HepG2 (cell line): ENCODE results near the gene TOX2. TPM values are rescaled to one million over a fixed set of nuclear protein-coding genes. Genes with fewer than 3 reads are reported as not detected.

Source experiments
- ATAC-seq: fragments of 200-7000 bp; cut with Tn5 transposase; 3 replicates; pipeline ENCODE4 v1.9.1; 2020; ENCODE audit warnings: mild to moderate bottlenecking, moderate library complexity
- BruUV-seq: library from RNA; stranded (reverse); fragments of 400-500 nt; replicated peaks from 2 replicates; lab custom pipeline; 2021; lab: Mats Ljungman, UMichigan
- CTCF ChIA-PET: fragments of 300-600 bp; formaldehyde crosslinking; extraction: SDS; loops from one replicate; lab custom pipeline; 2021; ENCODE audit warnings: low total read pairs, inconsistent platforms, low intra/inter-chr PET ratio; lab: Yijun Ruan, JAX
- POLR2A ChIA-PET: fragments of 350-600 bp; sonication (Branson Sonifier 250); formaldehyde crosslinking; loops from one replicate; lab custom pipeline; 2020; ENCODE audit warnings: antibody characterized with exemption, inconsistent platforms; lab: Yijun Ruan, JAX
- DNase-seq: peaks from one replicate; pipeline ENCODE4 v3.0.0-alpha.2; 2015; ENCODE audit warnings: low spot score
- FAIRE-seq: peaks from 3 replicates; lab custom pipeline; 2011; peaks lifted over from hg19 to GRCh38; lab: Jason Lieb, UNC
- H2AFZ ChIP-seq: one replicate; pipeline ENCODE4 v1.6.1; 2011; ENCODE audit warnings: low read length, inconsistent platforms
- H3K27ac ChIP-seq: fragments of 300-600 bp; 3 replicates; pipeline ENCODE4 v1.8.0; 2011; ENCODE audit warnings: mixed run types, mild to moderate bottlenecking, mixed read lengths, low read length, inconsistent platforms; ENCODE audit not compliant: insufficient read depth; ENCODE audit errors: extremely low read length
- H3K27me3 ChIP-seq, 2 experiments: fragments of 200-600 bp in 1 of 2; 2 replicates in 1 of 2; 3 replicates in 1 of 2; pipeline versions ENCODE4 v1.6.0 to v1.8.0; 2011; ENCODE audit warnings: low read length in 2 of 2, mild to moderate bottlenecking in 2 of 2, moderate library complexity in 2 of 2, inconsistent platforms in 1 of 2; ENCODE audit not compliant: insufficient read depth in 2 of 2, control insufficient read depth in 1 of 2
- H3K36me3 ChIP-seq, 2 experiments: fragments of 200-600 bp in 1 of 2; replicated peaks in 1 of 2; 2 replicates in 1 of 2; 3 replicates in 1 of 2; pipeline versions ENCODE4 v1.5.1 to v1.8.0; 2011; ENCODE audit warnings: low read length in 2 of 2, inconsistent platforms in 1 of 2; ENCODE audit not compliant: insufficient read depth in 2 of 2, control insufficient read depth in 1 of 2
- H3K4me1 ChIP-seq: 2 replicates; pipeline ENCODE4 v1.5.1; 2012; ENCODE audit warnings: low read length, inconsistent platforms; ENCODE audit not compliant: insufficient read depth
- H3K4me2 ChIP-seq: 2 replicates; pipeline ENCODE4 v1.6.0; 2011; ENCODE audit warnings: low read depth, low read length, inconsistent platforms
- H3K4me3 ChIP-seq, 3 experiments: fragments of 200-600 bp in 1 of 3; sonication (generic), shearing (Covaris generic) in 1 of 3; replicated peaks in 1 of 3; 2 replicates each; pipeline ENCODE4 v1.5.1; 2011 to 2016; ENCODE audit warnings: low read length in 3 of 3, inconsistent platforms in 2 of 3, low read depth in 2 of 3, mild to moderate bottlenecking in 2 of 3, control low read depth in 1 of 3, mixed read lengths in 1 of 3; ENCODE audit not compliant: insufficient read depth in 1 of 3
- H3K79me2 ChIP-seq: one replicate; pipeline ENCODE4 v1.6.1; 2011; ENCODE audit warnings: low read length, inconsistent platforms; ENCODE audit not compliant: insufficient read depth
- H3K9ac ChIP-seq: 2 replicates; pipeline ENCODE4 v1.6.0; 2011; ENCODE audit warnings: mild to moderate bottlenecking, low read depth, low read length, inconsistent platforms; ENCODE audit not compliant: insufficient read depth
- H3K9me3 ChIP-seq: 2 replicates; pipeline ENCODE4 v1.5.1; 2012; ENCODE audit warnings: mild to moderate bottlenecking, low read length
- H4K20me1 ChIP-seq: 2 replicates; pipeline ENCODE4 v1.6.0; 2011; ENCODE audit warnings: inconsistent platforms, mild to moderate bottlenecking, low read length, moderate library complexity; ENCODE audit not compliant: insufficient read depth
- ARNT ChIP-seq: fragments of 450-650 bp; IDR thresholded peaks from 2 replicates; pipeline ENCODE4 v1.6.1; 2017
- ATF7 ChIP-seq, 2 experiments: fragments of 450-650 bp in 1 of 2; sonication (generic) in 1 of 2; formaldehyde crosslinking in 1 of 2; IDR thresholded peaks; 2 replicates each; pipeline versions ENCODE4 v1.4.0 to v1.6.1; 2016 to 2020; ENCODE audit warnings: antibody characterized with exemption in 1 of 2, mild to moderate bottlenecking in 1 of 2, missing genetic modification reagents in 1 of 2
- FOXJ3 ChIP-seq: sonication (generic); formaldehyde crosslinking; IDR thresholded peaks from 2 replicates; pipeline ENCODE4 v1.4.0; 2020; ENCODE audit warnings: missing genetic modification reagents, mild to moderate bottlenecking, borderline replicate concordance
- FOXM1 ChIP-seq: sonication (generic); formaldehyde crosslinking; IDR thresholded peaks from 2 replicates; pipeline ENCODE4 v1.5.0; 2020; ENCODE audit warnings: missing genetic modification reagents
- KLF11 ChIP-seq: IDR thresholded peaks from 2 replicates; pipeline ENCODE4 v1.6.1; 2016; ENCODE audit warnings: missing compliant biosample characterization
- NBN ChIP-seq: fragments of 450-650 bp; conservative IDR thresholded peaks from 2 replicates; pipeline ENCODE4 v1.6.1; 2017
- NR2F1 ChIP-seq, 2 experiments: fragments of 450-650 bp in 1 of 2; formaldehyde crosslinking in 1 of 2; IDR thresholded peaks; 2 replicates each; pipeline versions ENCODE4 v1.5.0 to v1.6.1; 2016 to 2020; ENCODE audit warnings: mild to moderate bottlenecking in 1 of 2, missing compliant biosample characterization in 1 of 2, missing genetic modification reagents in 1 of 2, moderate library complexity in 1 of 2
- PHF8 ChIP-seq: sonication (generic); formaldehyde crosslinking; IDR thresholded peaks from 2 replicates; pipeline ENCODE4 v1.5.0; 2020; ENCODE audit warnings: missing genetic modification reagents
- SP4 ChIP-seq: sonication (generic); formaldehyde crosslinking; IDR thresholded peaks from 2 replicates; pipeline ENCODE4 v1.8.1; 2023; ENCODE audit warnings: mild to moderate bottlenecking, missing genetic modification reagents
- SRSF9 ChIP-seq: fragments of 200-400 bp; formaldehyde crosslinking; IDR thresholded peaks from 2 replicates; pipeline ENCODE4 v1.6.1; 2018; ENCODE audit warnings: borderline replicate concordance, mild to moderate bottlenecking, low read depth, low read length; ENCODE audit not compliant: insufficient read depth, poor library complexity, severe bottlenecking
- ZFYVE20 ChIP-seq: sonication (generic); formaldehyde crosslinking; IDR thresholded peaks from 2 replicates; pipeline ENCODE4 v1.8.0; 2023; ENCODE audit warnings: low read depth, mild to moderate bottlenecking, moderate library complexity, missing genetic modification reagents, borderline replicate concordance
- ZNF382 ChIP-seq: sonication (generic); formaldehyde crosslinking; IDR thresholded peaks from 2 replicates; pipeline ENCODE4 v1.5.0; 2020; ENCODE audit warnings: missing genetic modification reagents, mild to moderate bottlenecking, borderline replicate concordance
- ZNF430 ChIP-seq: sonication (generic); formaldehyde crosslinking; IDR thresholded peaks from 2 replicates; pipeline ENCODE4 v1.9.0; 2021; ENCODE audit warnings: mild to moderate bottlenecking, missing genetic modification reagents
- ZNF562 ChIP-seq: sonication (generic); formaldehyde crosslinking; IDR thresholded peaks from 2 replicates; pipeline ENCODE4 v1.8.0; 2022; ENCODE audit warnings: missing genetic modification reagents, borderline replicate concordance
- WGBS: methylation state at CpG from one replicate; pipeline ENCODE4 v1.1.6; 2017; ENCODE audit warnings: low lambda C conversion rate; 5-methylcytosine and 5-hydroxymethylcytosine counted together
- in situ Hi-C: cut with HindIII; loops from 2 replicates; pipeline ENCODE4 v1.10.0; 2017; ENCODE audit warnings: low pct_unique_long_range_greater_than_20kb; ENCODE audit not compliant: extremely low pct_ligation_motif_present
- intact Hi-C: fragments of 100-400 bp; cut with micrococcal nuclease; formaldehyde crosslinking; loops from one replicate; pipeline ENCODE4 v1.10.0; 2022; ENCODE audit not compliant: unreplicated experiment
- polyA plus RNA-seq, 8 experiments: library from polyadenylated mRNA; depleted of rRNA in 3 of 8; stranded (reverse) in 7 of 8; unstranded in 1 of 8; fragments of >200 nt; fragmentation: Illumina TruSeq in 4 of 8; extraction: Trizol in 4 of 8; gene quantifications; 2 replicates each; pipeline versions ENCODE4 v1.2.1 to v1.2.3, GENCODE V29; 2011 to 2016; ENCODE audit warnings: low read depth in 4 of 8, missing spikeins in 1 of 8, mixed read lengths in 1 of 8; ENCODE audit not compliant: insufficient read depth in 1 of 8
- total RNA-seq, 5 experiments: library from RNA; depleted of rRNA; stranded (reverse); fragments of >200 nt; fragmentation: Illumina TruSeq; extraction: Trizol; gene quantifications; 2 replicates each; pipeline ENCODE4 v1.2.3, GENCODE V29; 2016; ENCODE audit warnings: low read depth in 1 of 5

Gene TOX2
- total and polyA plus RNA-seq, 2 of the 13 experiments (the other 11 are each of a cell fraction or from before 2014, with no cell fraction given): not detected

DNA sequence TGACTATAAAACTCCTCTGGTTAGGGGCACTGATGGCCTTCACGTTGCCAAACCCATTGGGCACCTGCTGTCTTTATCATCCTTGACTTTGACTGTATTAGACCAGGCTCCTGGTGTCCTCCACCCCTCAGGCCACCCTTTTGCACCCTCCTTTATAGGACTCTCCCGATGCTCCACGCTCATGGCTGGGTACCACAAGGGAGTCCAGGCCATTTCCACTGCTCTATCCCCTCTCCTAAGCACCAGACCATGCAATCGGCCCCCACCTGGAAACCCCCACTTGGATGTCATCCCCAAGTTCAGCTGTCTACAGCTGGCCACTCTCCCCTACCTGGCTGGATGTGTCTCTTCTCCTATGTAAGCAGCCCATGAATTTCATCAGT is 115.2 kb downstream of the TOX2 start:
- Histone ChIP-seq H3K36me3 (no peaks in the 10 kb centered on the region), H3K4me1 (no peaks in the 10 kb centered on the region), H4K20me1 (no peaks in the 10 kb centered on the region), H3K9ac (no peak overlapping the region), H2AFZ (no peak overlapping the region), H3K9me3 (no peaks in the 10 kb centered on the region), H3K79me2 (no peaks in the 10 kb centered on the region), H3K4me3 (no peak overlapping the region), H3K4me2 (no peak overlapping the region), H3K27me3 (peaks cover 7 to 72% of the 10 kb centered on the region in 2 experiments), H3K27ac (no peak overlapping the region)
- CTCF ChIA-PET: no interaction called here
- ATAC-seq (no peak), FAIRE-seq (no peak), DNase-seq (no peak)
- BruUV-seq: no TSS peak
- POLR2A ChIA-PET: no interaction called here
- in situ Hi-C loops (no loop called here), intact Hi-C loops (no loop called here)
- 1% methylated on average over 4 of the region's 4 CpGs for WGBS
- TF ChIP-seq SP4 (CRISPR knock-in tag) (no peak), FOXM1 (CRISPR knock-in tag) (no peak), PHF8 (CRISPR knock-in tag) (no peak), KLF11 (no peak), NR2F1 (CRISPR knock-in tag; IDR thresholded peaks at IDR 0.05) (no peak), ARNT (no peak), ATF7 (IDR thresholded peaks at IDR 0.05) (no peak), ATF7 (CRISPR knock-in tag; IDR thresholded peaks at IDR 0.05) (no peak), ZNF382 (CRISPR knock-in tag) (no peak), ZNF430 (CRISPR knock-in tag) (no peak), NBN (no peak), ZFYVE20 (CRISPR knock-in tag) (no peak), ZNF562 (CRISPR knock-in tag) (no peak), SRSF9 (no peak), FOXJ3 (CRISPR knock-in tag) (no peak)
